Testis (tissue), 3 donors: ENCODE data around the gene SPTLC3. TPM values are rescaled to one million over a fixed set of nuclear protein-coding genes. Genes with fewer than 3 reads are reported as not detected.

Experiments used
- DNase-seq: peaks from one replicate; pipeline ENCODE4 v3.0.0-alpha.2; 2019
- H3K27ac ChIP-seq, 2 donors: fragments of 200-600 bp; sonication (generic); one replicate each; pipeline ENCODE4 v1.5.1; 2019
- H3K27me3 ChIP-seq: fragments of 200-600 bp; sonication (generic); one replicate; pipeline ENCODE4 v1.5.1; 2019
- H3K36me3 ChIP-seq: fragments of 200-600 bp; sonication (generic); one replicate; pipeline ENCODE4 v1.5.1; 2017; ENCODE audit warnings: low read depth; ENCODE audit errors: missing control alignments
- H3K4me1 ChIP-seq: fragments of 200-600 bp; sonication (generic); one replicate; pipeline ENCODE4 v1.5.1; 2019
- H3K4me3 ChIP-seq, 2 donors: fragments of 200-600 bp; sonication (generic); one replicate each; pipeline ENCODE4 v1.5.1; 2017 to 2019
- H3K9me3 ChIP-seq: fragments of 200-600 bp; sonication (generic); one replicate; pipeline ENCODE4 v1.5.1; 2017
- CTCF ChIP-seq, 3 experiments: fragments of 450-650 bp in 2 of 3; fragments of 200-600 bp in 1 of 3; sonication (generic) in 1 of 3; IDR thresholded peaks; one replicate each; pipeline ENCODE4 v1.5.1; 2016 to 2019; ENCODE audit warnings: antibody characterized with exemption in 3 of 3, mild to moderate bottlenecking in 2 of 3, moderate library complexity in 1 of 3
- POLR2A ChIP-seq: fragments of 450-650 bp; IDR thresholded peaks from one replicate; pipeline ENCODE4 v1.6.1; 2017; ENCODE audit warnings: antibody characterized with exemption, mild to moderate bottlenecking, moderate library complexity
- WGBS, 2 donors: methylation state at CpG; one replicate each; pipeline ENCODE4 v1.1.5; 2018; 5-methylcytosine and 5-hydroxymethylcytosine counted together
- intact Hi-C: fragments of 100-400 bp; cut with DNase I; formaldehyde crosslinking; loops from one replicate; pipeline ENCODE4 v1.15.1; 2023; ENCODE audit warnings: low total_unique reads
- polyA plus RNA-seq: library from polyadenylated mRNA; stranded (reverse); fragments of 350-450 nt; fragmentation: Illumina TruSeq; extraction: RNeasy Lipid Tissue Mini Kit (QIAGEN cat#74804); gene quantifications from one replicate; pipeline ENCODE4 v1.2.3, GENCODE V29; 2014; ENCODE audit warnings: low read depth, low replicate concordance; ENCODE audit not compliant: insufficient read depth
- total RNA-seq, 2 donors: library from RNA; depleted of rRNA; stranded (reverse); fragments of >200 nt; gene quantifications; one replicate each; pipeline ENCODE4 v1.2.3, GENCODE V29; 2016

The SPTLC3 gene
- total and polyA plus RNA-seq, 3 donors from 2014 or later, result 9.8 to 22.6 (median 11.3) TPM

- DNase-seq, result no peak
- 88 to 90% methylated on average over 3 of the region's 3 CpGs for WGBS, 2 donors
- Histone ChIP-seq H3K4me3 (no peak overlapping the region), H3K9me3 (no peaks in the 10 kb centered on the region), H3K36me3 (no peaks in the 10 kb centered on the region), H3K27ac (no peak overlapping the region), H3K27me3 (no peaks in the 10 kb centered on the region), H3K4me1 (no peaks in the 10 kb centered on the region)
- TF ChIP-seq CTCF (IDR thresholded peaks at IDR 0.05), result no peak
- intact Hi-C loops, result no loop called here
Measured at GRCh38 chr20:13068336-13068735, 59.6 kb downstream of the SPTLC3 start.

GRCh38 chr20:13081877-13082276, 73.1 kb downstream of the SPTLC3 start:
- TF ChIP-seq CTCF (IDR thresholded peaks at IDR 0.05), result no peak
- TF ChIP-seq POLR2A, result no peak
- H3K4me1 ChIP-seq, result no peaks in the 10 kb centered on the region
- no peaks in the 10 kb centered on the region for H3K9me3 ChIP-seq
- no peak overlapping the region for H3K27ac ChIP-seq
- H3K27me3 ChIP-seq, result no peaks in the 10 kb centered on the region
- no peaks in the 10 kb centered on the region for H3K36me3 ChIP-seq
- intact Hi-C loops, result no loop called here
- WGBS, 2 donors, result 93 to 98% methylated on average over 1 of the region's 1 CpG
- H3K4me3 ChIP-seq, result no peak overlapping the region
- DNase-seq, result no peak

- Histone ChIP-seq H3K27ac (no peak overlapping the region), H3K4me3 (no peak overlapping the region), H3K27me3 (no peaks in the 10 kb centered on the region), H3K36me3 (no peaks in the 10 kb centered on the region), H3K4me1 (no peaks in the 10 kb centered on the region), H3K9me3 (no peaks in the 10 kb centered on the region)
- DNase-seq, result no peak
- no peak for TF ChIP-seq POLR2A
- TF ChIP-seq CTCF (IDR thresholded peaks at IDR 0.05), result no peak
- intact Hi-C loops, result no loop called here
Measured at GRCh38 chr20:13082378-13082777, 73.6 kb downstream of the SPTLC3 start.

- 81 to 85% methylated on average over 3 of the region's 3 CpGs for WGBS, 2 donors
- Histone ChIP-seq H3K9me3 (no peaks in the 10 kb centered on the region), H3K36me3 (no peaks in the 10 kb centered on the region), H3K27me3 (no peaks in the 10 kb centered on the region), H3K4me3 (no peak overlapping the region), H3K4me1 (no peaks in the 10 kb centered on the region), H3K27ac (no peak overlapping the region)
- no peak for DNase-seq
- intact Hi-C loops, result no loop called here
- TF ChIP-seq CTCF (IDR thresholded peaks at IDR 0.05) (no peak), POLR2A (no peak)
Measured at GRCh38 chr20:13085275-13085674, 76.5 kb downstream of the SPTLC3 start.

GRCh38 chr20:13089950-13090469, 81.2 kb downstream of the SPTLC3 start:
- DNase-seq, result no peak
- TF ChIP-seq CTCF (IDR thresholded peaks at IDR 0.05), result no peak
- TF ChIP-seq POLR2A, result no peak
- no peaks in the 10 kb centered on the region for H3K4me1 ChIP-seq

More at GRCh38 chr20:13089950-13090469, 81.2 kb downstream of the SPTLC3 start:
- H3K36me3 ChIP-seq, result no peaks in the 10 kb centered on the region
- H3K27ac ChIP-seq, result no peak overlapping the region
- H3K4me3 ChIP-seq, result no peak overlapping the region
- no peaks in the 10 kb centered on the region for H3K27me3 ChIP-seq
- WGBS, 2 donors, result 81 to 91% methylated on average over 1 of the region's 1 CpG
- intact Hi-C loops, result no loop called here
- H3K9me3 ChIP-seq, result no peaks in the 10 kb centered on the region
